NCI-H774 (cell line): ENCODE data around the gene TTC9.
A peak's percentile ranks its signal among the peaks of the same experiment; 100 is the strongest.

ENCODE experiments used
- DNase-seq: peaks from one replicate; lab custom pipeline; 2025; lab: John Stamatoyannopoulos, UW

TTC9 gene

GRCh38 chr14:70645892-70646291 is 4.2 kb downstream of the TTC9 start:
- no peak for DNase-seq

DNA sequence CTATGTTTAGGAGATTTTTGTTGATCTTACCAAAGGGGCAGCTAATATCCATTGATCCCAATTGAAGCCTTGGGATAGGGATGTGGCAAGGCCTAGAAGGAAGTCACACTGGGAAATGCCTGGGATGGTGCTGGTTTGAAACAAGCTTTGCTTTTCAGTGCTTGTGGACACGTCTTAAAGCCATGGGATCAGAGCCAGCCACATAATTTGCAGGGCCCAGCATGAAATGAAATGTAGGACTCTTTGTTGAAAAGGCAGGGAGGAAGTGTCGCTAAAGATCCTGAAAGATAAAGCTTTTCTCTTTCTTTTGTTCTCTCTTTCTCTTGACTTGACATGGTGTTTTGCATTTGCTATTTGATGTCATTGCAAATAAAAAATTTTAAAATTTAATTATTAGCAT is 5.0 kb downstream of the TTC9 start:
- DNase-seq = no peak

GRCh38 chr14:70648346-70648745 is 6.6 kb downstream of the TTC9 start:
- DNase-seq = no peak

GRCh38 chr14:70649803-70650202 is 8.1 kb downstream of the TTC9 start:
- DNase-seq = no peak

GRCh38 chr14:70651522-70651921 is 9.8 kb downstream of the TTC9 start:
- no peak for DNase-seq

DNA sequence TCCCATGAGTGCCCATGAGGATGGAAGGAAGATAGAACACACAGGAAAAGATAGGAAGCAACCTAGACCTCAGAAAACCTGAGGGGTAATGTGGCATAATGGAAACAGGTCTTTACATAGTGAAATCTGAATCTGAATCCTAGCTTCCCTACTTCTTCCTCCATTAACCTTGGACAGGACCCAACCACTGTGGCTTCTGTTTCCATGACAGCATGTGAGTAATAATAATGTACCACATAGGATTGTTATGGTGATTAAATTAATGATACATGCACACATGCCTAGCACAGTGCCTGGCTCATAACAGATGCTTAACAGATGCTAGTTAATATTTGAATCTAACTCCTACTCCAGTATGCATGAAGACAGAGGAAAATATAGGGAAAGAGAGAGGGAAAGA is 11.2 kb downstream of the TTC9 start:
- DNase-seq = no peak

DNA sequence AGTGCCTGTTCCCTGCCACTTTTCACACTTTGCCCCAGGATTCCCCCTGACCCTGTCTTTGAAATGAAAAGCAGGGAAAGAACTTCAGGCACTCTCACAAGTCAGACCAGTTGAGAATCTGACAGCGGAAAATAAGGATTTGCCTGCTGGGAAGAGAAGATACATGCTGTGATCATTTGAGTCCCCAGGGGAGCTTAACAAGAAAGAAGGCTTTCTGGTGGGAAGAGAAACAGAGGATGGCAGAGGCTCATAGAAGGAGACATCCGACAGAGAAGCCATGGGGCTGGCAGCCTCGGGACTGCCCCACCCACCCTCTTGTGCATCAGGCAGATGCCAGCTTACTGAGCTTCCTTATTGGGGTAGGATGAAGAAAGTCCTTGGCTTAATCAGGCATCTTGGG is 11.9 kb downstream of the TTC9 start:
- no peak for DNase-seq

GRCh38 chr14:70654632-70655031 is 12.9 kb downstream of the TTC9 start:
- no peak for DNase-seq

DNA sequence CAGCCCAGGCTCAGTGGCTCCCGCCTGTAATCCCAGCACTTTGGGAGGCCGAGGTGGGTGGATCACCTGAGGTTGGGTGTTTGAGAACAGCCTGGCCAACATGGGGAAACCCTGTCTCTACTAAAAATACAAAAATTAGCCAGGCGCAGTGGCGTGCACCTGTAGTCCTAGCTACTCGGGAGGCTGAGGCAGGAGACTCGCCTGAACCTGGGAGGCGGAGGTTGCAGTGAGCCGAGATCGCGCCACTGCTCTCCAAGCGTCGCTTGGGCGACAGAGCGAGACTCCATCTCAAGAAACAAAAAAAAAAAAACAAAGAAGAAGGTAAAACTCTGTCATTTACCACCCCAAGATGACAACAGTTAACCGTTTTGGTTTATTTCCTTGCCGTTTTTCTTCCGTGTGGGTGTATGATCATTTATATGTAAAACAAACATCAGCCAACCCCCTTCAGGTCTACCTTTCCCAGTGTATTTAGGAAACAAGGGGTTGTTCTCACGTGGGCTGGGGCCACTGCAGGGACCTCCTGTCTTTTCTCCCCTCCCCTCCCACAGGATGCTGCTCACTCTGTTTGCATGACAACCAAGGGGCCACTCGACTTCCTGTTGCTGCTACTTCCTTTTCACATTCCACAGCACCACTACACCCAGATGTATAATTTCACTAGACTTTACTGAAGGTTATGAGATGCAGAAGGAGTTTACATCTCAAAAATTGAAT is 13.6 kb downstream of the TTC9 start:
- DNase-seq = no peak

GRCh38 chr14:70658899-70659298 is 17.2 kb downstream of the TTC9 start:
- no peak for DNase-seq

- DNase-seq = no peak
Measured at GRCh38 chr14:70660967-70661893, 19.5 kb downstream of the TTC9 start.

DNA sequence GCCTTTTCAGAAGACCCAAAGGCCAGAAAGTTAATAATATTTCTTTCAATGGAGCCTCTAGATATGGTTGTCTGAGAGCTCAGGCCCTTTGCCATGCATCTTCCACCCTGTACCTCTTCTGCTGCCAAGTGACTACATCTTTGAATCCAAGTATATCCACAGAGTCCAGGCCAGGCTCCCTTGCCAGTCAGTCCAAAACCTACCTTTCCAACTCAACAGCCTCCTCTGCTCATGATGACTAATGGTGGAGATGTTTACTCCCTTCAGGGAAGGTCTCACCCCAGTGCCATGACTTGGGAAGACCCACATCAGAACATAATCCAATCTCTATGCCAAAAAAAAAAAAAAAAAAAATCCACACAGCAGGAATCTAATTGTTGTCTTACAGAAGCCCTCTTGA is 20.4 kb downstream of the TTC9 start:
- no peak for DNase-seq

DNA sequence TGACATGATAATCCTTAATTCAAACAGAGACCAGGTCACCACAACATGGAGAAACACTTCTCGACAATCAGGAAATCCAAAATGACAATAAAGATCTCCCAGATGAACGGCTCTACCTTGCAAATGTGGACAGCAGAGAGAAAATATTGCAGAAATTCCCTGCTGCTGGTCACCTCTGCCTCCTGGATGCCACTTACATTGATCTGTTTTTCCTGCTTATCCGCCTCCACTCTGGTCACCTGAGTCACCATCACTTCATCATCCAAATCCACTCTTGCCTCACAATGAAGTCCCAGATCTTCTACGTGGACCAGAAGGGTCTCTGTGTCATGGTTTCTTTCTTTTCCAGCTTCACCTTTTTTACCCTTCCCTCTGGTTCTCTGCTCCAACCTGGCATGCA is 21.1 kb downstream of the TTC9 start:
- no peak for DNase-seq

- DNase-seq = no peak
Measured at GRCh38 chr14:70663707-70664179, 22.0 kb downstream of the TTC9 start.

- DNase-seq = no peak
Measured at GRCh38 chr14:70664698-70665447, 23.2 kb downstream of the TTC9 start.

GRCh38 chr14:70665448-70666360 is 24.0 kb downstream of the TTC9 start:
- peak; percentile 11 for DNase-seq

GRCh38 chr14:70666361-70666686 is 24.6 kb downstream of the TTC9 start:
- DNase-seq = no peak

GRCh38 chr14:70670992-70671651 is 29.4 kb downstream of the TTC9 start:
- DNase-seq = no peak

- no peak for DNase-seq
Measured at GRCh38 chr14:70671652-70672644, 30.2 kb downstream of the TTC9 start.

DNA sequence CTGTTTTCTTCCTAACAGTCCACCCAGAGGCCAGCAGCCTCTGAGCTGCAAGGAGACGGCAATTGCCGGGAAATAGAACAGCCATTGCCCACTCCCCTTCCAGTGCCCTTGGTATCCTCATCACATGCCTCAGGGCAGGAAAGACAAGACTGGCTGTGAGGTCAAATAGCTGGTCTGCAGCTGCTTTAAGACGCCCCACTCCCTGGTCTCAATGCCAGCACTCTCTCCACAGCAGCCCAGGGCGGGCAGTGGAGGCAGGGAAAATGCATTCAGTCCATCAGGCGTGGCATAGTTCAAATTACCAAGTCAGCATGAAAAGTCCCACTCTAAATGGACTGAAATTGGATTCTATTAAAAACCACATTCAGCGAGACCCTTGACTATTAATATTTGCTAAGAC is 35.6 kb downstream of the TTC9 start:
- no peak for DNase-seq
